ENCODE data around the gene LRP1.

LRP1 gene

GRCh38 chr12:57240926-57241401, 112.7 kb downstream of the LRP1 start:
- TF ChIP-seq SIN3A (IDR thresholded peaks at IDR 0.05; ENCODE audit: borderline replicate concordance, insufficient read depth, low read length), result no peak
- TF ChIP-seq POLR2AphosphoS5 (IDR thresholded peaks at IDR 0.05; ENCODE audit: low read depth, low read length), result no peak
- no peak for TF ChIP-seq FOXP2 (optimal IDR thresholded peaks at IDR 0.05; ENCODE audit: borderline replicate concordance, extremely low read depth, extremely low read length, insufficient read depth)
- TF ChIP-seq, protein P1, sequence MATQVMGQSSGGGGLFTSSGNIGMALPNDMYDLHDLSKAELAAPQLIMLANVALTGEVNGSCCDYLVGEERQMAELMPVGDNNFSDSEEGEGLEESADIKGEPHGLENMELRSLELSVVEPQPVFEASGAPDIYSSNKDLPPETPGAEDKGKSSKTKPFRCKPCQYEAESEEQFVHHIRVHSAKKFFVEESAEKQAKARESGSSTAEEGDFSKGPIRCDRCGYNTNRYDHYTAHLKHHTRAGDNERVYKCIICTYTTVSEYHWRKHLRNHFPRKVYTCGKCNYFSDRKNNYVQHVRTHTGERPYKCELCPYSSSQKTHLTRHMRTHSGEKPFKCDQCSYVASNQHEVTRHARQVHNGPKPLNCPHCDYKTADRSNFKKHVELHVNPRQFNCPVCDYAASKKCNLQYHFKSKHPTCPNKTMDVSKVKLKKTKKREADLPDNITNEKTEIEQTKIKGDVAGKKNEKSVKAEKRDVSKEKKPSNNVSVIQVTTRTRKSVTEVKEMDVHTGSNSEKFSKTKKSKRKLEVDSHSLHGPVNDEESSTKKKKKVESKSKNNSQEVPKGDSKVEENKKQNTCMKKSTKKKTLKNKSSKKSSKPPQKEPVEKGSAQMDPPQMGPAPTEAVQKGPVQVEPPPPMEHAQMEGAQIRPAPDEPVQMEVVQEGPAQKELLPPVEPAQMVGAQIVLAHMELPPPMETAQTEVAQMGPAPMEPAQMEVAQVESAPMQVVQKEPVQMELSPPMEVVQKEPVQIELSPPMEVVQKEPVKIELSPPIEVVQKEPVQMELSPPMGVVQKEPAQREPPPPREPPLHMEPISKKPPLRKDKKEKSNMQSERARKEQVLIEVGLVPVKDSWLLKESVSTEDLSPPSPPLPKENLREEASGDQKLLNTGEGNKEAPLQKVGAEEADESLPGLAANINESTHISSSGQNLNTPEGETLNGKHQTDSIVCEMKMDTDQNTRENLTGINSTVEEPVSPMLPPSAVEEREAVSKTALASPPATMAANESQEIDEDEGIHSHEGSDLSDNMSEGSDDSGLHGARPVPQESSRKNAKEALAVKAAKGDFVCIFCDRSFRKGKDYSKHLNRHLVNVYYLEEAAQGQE (IDR thresholded peaks at IDR 0.05; ENCODE audit: insufficient read depth in 1 of 2, low read depth in 2 of 2, low read length in 2 of 2), result no peak
- TF ChIP-seq TAF1 (IDR thresholded peaks at IDR 0.05; ENCODE audit: borderline replicate concordance, insufficient read depth, low read length), result no peak

GRCh38 chr12:57241402-57242310, 113.4 kb downstream of the LRP1 start:
- TF ChIP-seq POLR2AphosphoS5 (IDR thresholded peaks at IDR 0.05; ENCODE audit: low read depth, low read length) (no peak), SIN3A (IDR thresholded peaks at IDR 0.05; ENCODE audit: borderline replicate concordance, insufficient read depth, low read length) (no peak), TAF1 (IDR thresholded peaks at IDR 0.05; ENCODE audit: borderline replicate concordance, insufficient read depth, low read length) (no peak), FOXP2 (optimal IDR thresholded peaks at IDR 0.05; ENCODE audit: borderline replicate concordance, extremely low read depth, extremely low read length, insufficient read depth) (no peak)
- TF ChIP-seq, protein P1 (IDR thresholded peaks at IDR 0.05; ENCODE audit: insufficient read depth in 1 of 2, low read depth in 2 of 2, low read length in 2 of 2), result no peak

DNA sequence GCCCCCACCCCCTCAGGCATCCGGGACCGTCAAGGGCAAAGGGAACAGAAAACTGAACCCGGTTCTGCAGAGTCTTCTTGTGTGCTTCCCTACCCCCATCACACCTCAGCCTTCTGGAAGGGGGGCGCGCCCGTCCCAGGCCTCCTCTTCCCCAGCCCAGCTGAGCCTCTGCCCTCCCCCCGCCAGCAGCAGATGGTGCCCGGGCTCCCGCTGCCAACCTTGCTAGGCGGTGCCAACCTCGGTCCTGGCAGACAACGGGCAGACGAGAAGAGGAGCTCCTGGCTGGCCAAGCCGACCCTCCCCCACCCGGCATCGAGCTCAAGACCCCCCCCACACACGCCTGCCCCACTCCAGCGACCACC, 114.0 kb downstream of the LRP1 start:
- no peak for TF ChIP-seq SIN3A (IDR thresholded peaks at IDR 0.05; ENCODE audit: borderline replicate concordance, insufficient read depth, low read length)
- TF ChIP-seq POLR2AphosphoS5 (IDR thresholded peaks at IDR 0.05; ENCODE audit: low read depth, low read length), result no peak
- TF ChIP-seq FOXP2 (optimal IDR thresholded peaks at IDR 0.05; ENCODE audit: borderline replicate concordance, extremely low read depth, extremely low read length, insufficient read depth), result no peak
- TF ChIP-seq, protein P1 (IDR thresholded peaks at IDR 0.05; ENCODE audit: insufficient read depth in 1 of 2, low read depth in 2 of 2, low read length in 2 of 2), result no peak
- TF ChIP-seq TAF1 (IDR thresholded peaks at IDR 0.05; ENCODE audit: borderline replicate concordance, insufficient read depth, low read length), result no peak

DNA sequence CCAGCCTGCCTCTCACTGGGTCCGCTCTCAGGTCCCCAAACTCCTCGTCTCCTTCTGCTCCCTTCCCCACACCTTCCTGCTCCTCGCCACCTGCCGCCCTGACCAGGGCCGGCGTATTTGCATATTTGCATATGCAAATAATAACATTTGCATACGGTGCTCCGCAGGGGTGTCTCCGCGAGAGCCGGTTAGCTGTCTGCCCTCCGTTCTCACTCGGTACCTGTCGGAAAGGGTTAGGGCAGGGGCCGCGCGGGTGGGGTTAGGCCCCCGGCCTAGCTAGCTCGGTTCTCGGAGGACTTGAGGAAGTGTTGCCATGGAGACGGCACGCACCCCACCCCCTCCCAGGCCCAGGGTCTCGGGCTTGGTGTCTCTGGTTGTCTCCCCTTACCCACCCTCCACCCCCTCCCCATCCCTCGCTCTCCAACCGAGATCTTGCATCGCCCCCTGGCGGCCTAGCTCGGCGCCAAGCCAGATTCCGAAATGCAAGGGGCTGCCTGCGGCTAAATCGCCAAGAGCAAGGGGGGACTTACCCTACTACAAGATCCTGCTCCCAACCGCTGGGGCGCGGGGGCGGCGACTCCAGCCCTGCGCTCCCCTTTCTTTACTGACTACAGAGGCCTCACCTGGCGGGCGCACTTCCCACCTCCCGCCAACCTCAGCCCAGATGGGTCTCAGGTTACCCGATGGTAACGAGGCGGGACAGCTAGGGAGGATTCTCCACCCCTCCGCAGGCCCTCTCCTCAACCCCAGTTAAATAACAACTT, 114.6 kb downstream of the LRP1 start:
- TF ChIP-seq POLR2AphosphoS5 (IDR thresholded peaks at IDR 0.05; ENCODE audit: low read depth, low read length) (no peak), FOXP2 (optimal IDR thresholded peaks at IDR 0.05; ENCODE audit: borderline replicate concordance, extremely low read depth, extremely low read length, insufficient read depth) (no peak), SIN3A (IDR thresholded peaks at IDR 0.05; ENCODE audit: borderline replicate concordance, insufficient read depth, low read length) (no peak), TAF1 (IDR thresholded peaks at IDR 0.05; ENCODE audit: borderline replicate concordance, insufficient read depth, low read length) (no peak)
- TF ChIP-seq, protein P1 (IDR thresholded peaks at IDR 0.05; ENCODE audit: insufficient read depth in 1 of 2, low read depth in 2 of 2, low read length in 2 of 2), result no peak

Measured in PFSK-1 (cell line).